ENCODE measurements around the gene F12.

Gene F12

GRCh38 chr5:177425801-177426565 is 16.6 kb upstream of the F12 start (continued):
- TF ChIP-seq ZNF629 (tag by site-specific recombination; IDR thresholded peaks at IDR 0.05) (peak; percentile 75), GLIS2 (tag by site-specific recombination; IDR thresholded peaks at IDR 0.05) (peak; percentile 69), REST (tag by site-specific recombination; IDR thresholded peaks at IDR 0.05) (0 out of 2 replicates have a peak, but pooled peaks have one; percentile 15), ZNF24 (tag by site-specific recombination; IDR thresholded peaks at IDR 0.05) (peak; percentile 90), ZBTB17 (tag by site-specific recombination; IDR thresholded peaks at IDR 0.05) (peak; percentile 60), ZNF580 (tag by site-specific recombination; IDR thresholded peaks at IDR 0.05) (peak; percentile 98), ZNF274 (IDR thresholded peaks at IDR 0.05; ENCODE audit: low read length) (no peak), ZNF274 (tag by site-specific recombination; IDR thresholded peaks at IDR 0.05; ENCODE audit: borderline replicate concordance) (no peak), ZNF140 (tag by site-specific recombination; IDR thresholded peaks at IDR 0.05) (no peak), ZNF449 (tag by site-specific recombination; IDR thresholded peaks at IDR 0.05) (peak; percentile 14; the same call in 1 of the 2 replicates), SP3 (tag by site-specific recombination; IDR thresholded peaks at IDR 0.05) (peak; percentile 98), ZFHX2 (tag by site-specific recombination; conservative IDR thresholded peaks at IDR 0.05) (peak; percentile 91), PRDM4 (tag by site-specific recombination; IDR thresholded peaks at IDR 0.05) (no peak), ZNF514 (tag by site-specific recombination; IDR thresholded peaks at IDR 0.05) (no peak), BCL11B (tag by site-specific recombination; IDR thresholded peaks at IDR 0.05; ENCODE audit: low read depth) (peak; percentile 88), ZNF324 (tag by site-specific recombination; IDR thresholded peaks at IDR 0.05) (peak; percentile 75), ZBTB44 (tag by site-specific recombination; IDR thresholded peaks at IDR 0.05) (no peak), ZNF791 (tag by site-specific recombination; IDR thresholded peaks at IDR 0.05) (no peak), SP7 (tag by site-specific recombination; IDR thresholded peaks at IDR 0.05) (peak; percentile 73), ZNF132 (tag by site-specific recombination; IDR thresholded peaks at IDR 0.05; ENCODE audit: borderline replicate concordance) (no peak), SCRT2 (tag by site-specific recombination; IDR thresholded peaks at IDR 0.05) (peak; percentile 77), ZNF394 (tag by site-specific recombination; IDR thresholded peaks at IDR 0.05; ENCODE audit: borderline replicate concordance) (no peak)

All from HEK293 (cell line).